HepG2 (cell line): ENCODE measurements around the gene WNT3A. TPM values are rescaled to one million over a fixed set of nuclear protein-coding genes. Genes with fewer than 3 reads are reported as not detected.

Source experiments
- ATAC-seq: fragments of 200-7000 bp; cut with Tn5 transposase; 3 replicates; pipeline ENCODE4 v1.9.1; 2020; ENCODE audit warnings: mild to moderate bottlenecking, moderate library complexity
- BruUV-seq: library from RNA; stranded (reverse); fragments of 400-500 nt; replicated peaks from 2 replicates; lab custom pipeline; 2021; lab: Mats Ljungman, UMichigan
- CTCF ChIA-PET: fragments of 300-600 bp; formaldehyde crosslinking; extraction: SDS; loops from one replicate; lab custom pipeline; 2021; ENCODE audit warnings: low total read pairs, inconsistent platforms, low intra/inter-chr PET ratio; lab: Yijun Ruan, JAX
- POLR2A ChIA-PET: fragments of 350-600 bp; sonication (Branson Sonifier 250); formaldehyde crosslinking; loops from one replicate; lab custom pipeline; 2020; ENCODE audit warnings: antibody characterized with exemption, inconsistent platforms; lab: Yijun Ruan, JAX
- DNase-seq: peaks from one replicate; pipeline ENCODE4 v3.0.0-alpha.2; 2015; ENCODE audit warnings: low spot score
- FAIRE-seq: peaks from 3 replicates; lab custom pipeline; 2011; peaks lifted over from hg19 to GRCh38; lab: Jason Lieb, UNC
- H2AFZ ChIP-seq: one replicate; pipeline ENCODE4 v1.6.1; 2011; ENCODE audit warnings: low read length, inconsistent platforms
- H3K27ac ChIP-seq: fragments of 300-600 bp; 3 replicates; pipeline ENCODE4 v1.8.0; 2011; ENCODE audit warnings: mixed run types, mild to moderate bottlenecking, mixed read lengths, low read length, inconsistent platforms; ENCODE audit not compliant: insufficient read depth; ENCODE audit errors: extremely low read length
- H3K27me3 ChIP-seq, 2 experiments: fragments of 200-600 bp in 1 of 2; 2 replicates in 1 of 2; 3 replicates in 1 of 2; pipeline versions ENCODE4 v1.6.0 to v1.8.0; 2011; ENCODE audit warnings: low read length in 2 of 2, mild to moderate bottlenecking in 2 of 2, moderate library complexity in 2 of 2, inconsistent platforms in 1 of 2; ENCODE audit not compliant: insufficient read depth in 2 of 2, control insufficient read depth in 1 of 2
- H3K36me3 ChIP-seq, 2 experiments: fragments of 200-600 bp in 1 of 2; replicated peaks in 1 of 2; 2 replicates in 1 of 2; 3 replicates in 1 of 2; pipeline versions ENCODE4 v1.5.1 to v1.8.0; 2011; ENCODE audit warnings: low read length in 2 of 2, inconsistent platforms in 1 of 2; ENCODE audit not compliant: insufficient read depth in 2 of 2, control insufficient read depth in 1 of 2
- H3K4me1 ChIP-seq: 2 replicates; pipeline ENCODE4 v1.5.1; 2012; ENCODE audit warnings: low read length, inconsistent platforms; ENCODE audit not compliant: insufficient read depth
- H3K4me2 ChIP-seq: 2 replicates; pipeline ENCODE4 v1.6.0; 2011; ENCODE audit warnings: low read depth, low read length, inconsistent platforms
- H3K4me3 ChIP-seq, 3 experiments: fragments of 200-600 bp in 1 of 3; sonication (generic), shearing (Covaris generic) in 1 of 3; replicated peaks in 1 of 3; 2 replicates each; pipeline ENCODE4 v1.5.1; 2011 to 2016; ENCODE audit warnings: low read length in 3 of 3, inconsistent platforms in 2 of 3, low read depth in 2 of 3, mild to moderate bottlenecking in 2 of 3, control low read depth in 1 of 3, mixed read lengths in 1 of 3; ENCODE audit not compliant: insufficient read depth in 1 of 3
- H3K79me2 ChIP-seq: one replicate; pipeline ENCODE4 v1.6.1; 2011; ENCODE audit warnings: low read length, inconsistent platforms; ENCODE audit not compliant: insufficient read depth
- H3K9ac ChIP-seq: 2 replicates; pipeline ENCODE4 v1.6.0; 2011; ENCODE audit warnings: mild to moderate bottlenecking, low read depth, low read length, inconsistent platforms; ENCODE audit not compliant: insufficient read depth
- H3K9me3 ChIP-seq: 2 replicates; pipeline ENCODE4 v1.5.1; 2012; ENCODE audit warnings: mild to moderate bottlenecking, low read length
- H4K20me1 ChIP-seq: 2 replicates; pipeline ENCODE4 v1.6.0; 2011; ENCODE audit warnings: inconsistent platforms, mild to moderate bottlenecking, low read length, moderate library complexity; ENCODE audit not compliant: insufficient read depth
- AGO1 ChIP-seq: fragments of 200-400 bp; formaldehyde crosslinking; IDR thresholded peaks from 2 replicates; pipeline ENCODE4 v1.6.1; 2017; ENCODE audit warnings: mild to moderate bottlenecking, low read depth, low read length, moderate library complexity; ENCODE audit not compliant: poor library complexity, severe bottlenecking
- ISX ChIP-seq: sonication (generic); formaldehyde crosslinking; conservative IDR thresholded peaks from 2 replicates; pipeline ENCODE4 v1.5.0; 2020; ENCODE audit warnings: missing genetic modification reagents
- KAT7 ChIP-seq: IDR thresholded peaks from 2 replicates; pipeline ENCODE4 v1.6.1; 2018; ENCODE audit warnings: borderline replicate concordance, missing compliant biosample characterization
- MED8 ChIP-seq: sonication (generic); formaldehyde crosslinking; IDR thresholded peaks from 2 replicates; pipeline ENCODE4 v1.8.1; 2023; ENCODE audit warnings: mild to moderate bottlenecking, missing genetic modification reagents; ENCODE audit not compliant: insufficient replicate concordance
- MIXL1 ChIP-seq: IDR thresholded peaks from 2 replicates; pipeline ENCODE4 v1.6.1; 2016
- RELA ChIP-seq: sonication (generic); formaldehyde crosslinking; IDR thresholded peaks from 2 replicates; pipeline ENCODE4 v1.4.0; 2020; ENCODE audit warnings: missing genetic modification reagents
- SMARCC2 ChIP-seq: fragments of 450-650 bp; IDR thresholded peaks from 2 replicates; pipeline ENCODE4 v1.6.1; 2017; ENCODE audit warnings: antibody characterized with exemption, mild to moderate bottlenecking
- SUZ12 ChIP-seq: fragments of 150-350 bp; IDR thresholded peaks from 2 replicates; pipeline ENCODE4 v1.6.1; 2014; ENCODE audit warnings: low read depth, low read length
- ZFAT ChIP-seq: sonication (generic); formaldehyde crosslinking; conservative IDR thresholded peaks from 2 replicates; pipeline ENCODE4 v1.8.1; 2023; ENCODE audit warnings: missing genetic modification reagents, inconsistent platforms
- ZNF703 ChIP-seq: sonication (generic); formaldehyde crosslinking; IDR thresholded peaks from 2 replicates; pipeline ENCODE4 v1.5.1; 2020; ENCODE audit warnings: missing genetic modification reagents, mild to moderate bottlenecking, moderate library complexity, borderline replicate concordance
- ZNF777 ChIP-seq: sonication (generic); formaldehyde crosslinking; IDR thresholded peaks from 2 replicates; pipeline ENCODE4 v1.4.0; 2020; ENCODE audit warnings: missing genetic modification reagents
- ZNF878 ChIP-seq: sonication (generic); formaldehyde crosslinking; IDR thresholded peaks from 2 replicates; pipeline ENCODE4 v1.8.1; 2023; ENCODE audit warnings: mild to moderate bottlenecking, missing genetic modification reagents, moderate library complexity
- ZZZ3 ChIP-seq: sonication (generic); formaldehyde crosslinking; IDR thresholded peaks from 2 replicates; pipeline ENCODE4 v1.4.0; 2020; ENCODE audit warnings: missing genetic modification reagents, mild to moderate bottlenecking, borderline replicate concordance
- WGBS: methylation state at CpG from one replicate; pipeline ENCODE4 v1.1.6; 2017; ENCODE audit warnings: low lambda C conversion rate; 5-methylcytosine and 5-hydroxymethylcytosine counted together
- in situ Hi-C: cut with HindIII; loops from 2 replicates; pipeline ENCODE4 v1.10.0; 2017; ENCODE audit warnings: low pct_unique_long_range_greater_than_20kb; ENCODE audit not compliant: extremely low pct_ligation_motif_present
- intact Hi-C: fragments of 100-400 bp; cut with micrococcal nuclease; formaldehyde crosslinking; loops from one replicate; pipeline ENCODE4 v1.10.0; 2022; ENCODE audit not compliant: unreplicated experiment
- polyA plus RNA-seq, 8 experiments: library from polyadenylated mRNA; depleted of rRNA in 3 of 8; stranded (reverse) in 7 of 8; unstranded in 1 of 8; fragments of >200 nt; fragmentation: Illumina TruSeq in 4 of 8; extraction: Trizol in 4 of 8; gene quantifications; 2 replicates each; pipeline versions ENCODE4 v1.2.1 to v1.2.3, GENCODE V29; 2011 to 2016; ENCODE audit warnings: low read depth in 4 of 8, missing spikeins in 1 of 8, mixed read lengths in 1 of 8; ENCODE audit not compliant: insufficient read depth in 1 of 8
- total RNA-seq, 5 experiments: library from RNA; depleted of rRNA; stranded (reverse); fragments of >200 nt; fragmentation: Illumina TruSeq; extraction: Trizol; gene quantifications; 2 replicates each; pipeline ENCODE4 v1.2.3, GENCODE V29; 2016; ENCODE audit warnings: low read depth in 1 of 5
- TF ChIP-seq, protein P1 (sequence below): sonication (generic); formaldehyde crosslinking; IDR thresholded peaks from 2 replicates; pipeline ENCODE4 v1.5.0; 2020; ENCODE audit warnings: mild to moderate bottlenecking, missing genetic modification reagents
- TF ChIP-seq, protein P2 (sequence below): sonication (generic); formaldehyde crosslinking; IDR thresholded peaks from 2 replicates; pipeline ENCODE4 v1.4.0; 2020; ENCODE audit warnings: missing genetic modification reagents, borderline replicate concordance

The WNT3A gene
- total and polyA plus RNA-seq, 2 of the 13 experiments (the other 11 are each of a cell fraction or from before 2014, with no cell fraction given): not detected

DNA sequence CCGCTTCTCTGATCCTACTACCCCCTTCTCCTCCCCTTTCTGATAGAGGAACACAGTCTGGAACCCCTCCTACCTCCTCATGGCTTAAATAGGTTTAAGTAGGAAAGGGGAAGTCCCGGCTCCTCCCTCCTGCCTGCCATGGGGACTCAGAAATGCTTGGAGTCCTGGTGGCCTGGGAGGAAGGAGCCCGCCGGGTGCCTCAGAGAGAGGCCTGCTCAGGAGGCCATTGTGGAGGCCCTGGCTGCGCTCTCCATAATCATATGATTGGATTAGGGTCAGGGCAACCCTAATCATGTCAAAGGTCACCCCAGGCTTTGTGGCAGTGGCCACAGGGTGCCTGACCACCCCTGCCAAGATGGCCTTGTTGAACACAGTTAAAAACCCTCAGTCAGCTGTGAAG, 29.0 kb downstream of the WNT3A start:
- BruUV-seq: no TSS peak
- CTCF ChIA-PET: no interaction called here
- FAIRE-seq: no peak

DNA sequence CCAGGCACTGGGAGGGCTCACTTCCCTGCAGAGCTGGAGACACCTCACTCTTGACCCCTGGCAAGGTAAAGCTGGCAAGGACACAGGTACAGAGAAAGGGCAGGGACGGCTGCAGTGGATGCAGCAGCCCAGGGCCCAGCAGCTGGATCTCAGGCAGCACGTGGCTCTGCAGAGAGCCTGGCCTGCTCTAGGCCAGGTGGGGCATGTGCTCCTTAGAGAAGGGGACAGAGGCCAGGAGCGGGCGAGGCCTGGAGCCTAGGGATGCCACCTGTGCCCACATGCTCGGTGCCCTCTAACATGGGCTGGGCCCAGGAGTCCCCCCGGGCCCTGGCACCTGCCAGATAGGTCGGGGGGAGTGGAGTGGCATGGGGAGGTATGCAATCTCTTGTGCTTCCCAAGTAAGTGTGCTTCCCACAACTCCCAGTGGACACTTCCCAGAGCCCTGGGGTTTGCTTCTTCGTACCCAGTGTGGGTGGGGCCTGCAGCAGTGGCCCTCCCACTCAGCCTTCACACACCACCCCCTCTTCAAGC, 30.0 kb downstream of the WNT3A start:
- H3K4me3 ChIP-seq: no peak overlapping the region
- no peak overlapping the region for H3K4me2 ChIP-seq
- H3K36me3 ChIP-seq: no peaks in the 10 kb centered on the region
- no peaks in the 10 kb centered on the region for H3K9me3 ChIP-seq
- ATAC-seq (peak; percentile 54; the same call in 2 of the 3 replicates), DNase-seq (no peak), FAIRE-seq (no peak)
- H4K20me1 ChIP-seq: no peaks in the 10 kb centered on the region
- H3K27me3 ChIP-seq: peaks cover 3 to 46% of the 10 kb centered on the region in 2 experiments; a peak in 4 of 5 replicates
- H3K4me1 ChIP-seq: no peaks in the 10 kb centered on the region
- CTCF ChIA-PET: no interaction called here
- WGBS: 24% methylated on average over 2 of the region's 8 CpGs
- in situ Hi-C loops (no loop called here), intact Hi-C loops (no loop called here)
- H2AFZ ChIP-seq: no peak overlapping the region
- H3K79me2 ChIP-seq: no peaks in the 10 kb centered on the region
- POLR2A ChIA-PET: no interaction called here
- H3K9ac ChIP-seq: no peak overlapping the region
- BruUV-seq: no TSS peak
- no peak overlapping the region for H3K27ac ChIP-seq
- no peak for TF ChIP-seq ZNF777 (CRISPR knock-in tag)
- TF ChIP-seq MIXL1 (CRISPR knock-in tag): no peak
- TF ChIP-seq ISX (CRISPR knock-in tag): no peak
- TF ChIP-seq ZZZ3: no peak
- TF ChIP-seq, protein P1, sequence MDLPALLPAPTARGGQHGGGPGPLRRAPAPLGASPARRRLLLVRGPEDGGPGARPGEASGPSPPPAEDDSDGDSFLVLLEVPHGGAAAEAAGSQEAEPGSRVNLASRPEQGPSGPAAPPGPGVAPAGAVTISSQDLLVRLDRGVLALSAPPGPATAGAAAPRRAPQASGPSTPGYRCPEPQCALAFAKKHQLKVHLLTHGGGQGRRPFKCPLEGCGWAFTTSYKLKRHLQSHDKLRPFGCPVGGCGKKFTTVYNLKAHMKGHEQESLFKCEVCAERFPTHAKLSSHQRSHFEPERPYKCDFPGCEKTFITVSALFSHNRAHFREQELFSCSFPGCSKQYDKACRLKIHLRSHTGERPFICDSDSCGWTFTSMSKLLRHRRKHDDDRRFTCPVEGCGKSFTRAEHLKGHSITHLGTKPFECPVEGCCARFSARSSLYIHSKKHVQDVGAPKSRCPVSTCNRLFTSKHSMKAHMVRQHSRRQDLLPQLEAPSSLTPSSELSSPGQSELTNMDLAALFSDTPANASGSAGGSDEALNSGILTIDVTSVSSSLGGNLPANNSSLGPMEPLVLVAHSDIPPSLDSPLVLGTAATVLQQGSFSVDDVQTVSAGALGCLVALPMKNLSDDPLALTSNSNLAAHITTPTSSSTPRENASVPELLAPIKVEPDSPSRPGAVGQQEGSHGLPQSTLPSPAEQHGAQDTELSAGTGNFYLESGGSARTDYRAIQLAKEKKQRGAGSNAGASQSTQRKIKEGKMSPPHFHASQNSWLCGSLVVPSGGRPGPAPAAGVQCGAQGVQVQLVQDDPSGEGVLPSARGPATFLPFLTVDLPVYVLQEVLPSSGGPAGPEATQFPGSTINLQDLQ (CRISPR knock-in tag): no peak
- TF ChIP-seq KAT7: no peak
- TF ChIP-seq MED8 (CRISPR knock-in tag): no peak
- TF ChIP-seq, protein P2, sequence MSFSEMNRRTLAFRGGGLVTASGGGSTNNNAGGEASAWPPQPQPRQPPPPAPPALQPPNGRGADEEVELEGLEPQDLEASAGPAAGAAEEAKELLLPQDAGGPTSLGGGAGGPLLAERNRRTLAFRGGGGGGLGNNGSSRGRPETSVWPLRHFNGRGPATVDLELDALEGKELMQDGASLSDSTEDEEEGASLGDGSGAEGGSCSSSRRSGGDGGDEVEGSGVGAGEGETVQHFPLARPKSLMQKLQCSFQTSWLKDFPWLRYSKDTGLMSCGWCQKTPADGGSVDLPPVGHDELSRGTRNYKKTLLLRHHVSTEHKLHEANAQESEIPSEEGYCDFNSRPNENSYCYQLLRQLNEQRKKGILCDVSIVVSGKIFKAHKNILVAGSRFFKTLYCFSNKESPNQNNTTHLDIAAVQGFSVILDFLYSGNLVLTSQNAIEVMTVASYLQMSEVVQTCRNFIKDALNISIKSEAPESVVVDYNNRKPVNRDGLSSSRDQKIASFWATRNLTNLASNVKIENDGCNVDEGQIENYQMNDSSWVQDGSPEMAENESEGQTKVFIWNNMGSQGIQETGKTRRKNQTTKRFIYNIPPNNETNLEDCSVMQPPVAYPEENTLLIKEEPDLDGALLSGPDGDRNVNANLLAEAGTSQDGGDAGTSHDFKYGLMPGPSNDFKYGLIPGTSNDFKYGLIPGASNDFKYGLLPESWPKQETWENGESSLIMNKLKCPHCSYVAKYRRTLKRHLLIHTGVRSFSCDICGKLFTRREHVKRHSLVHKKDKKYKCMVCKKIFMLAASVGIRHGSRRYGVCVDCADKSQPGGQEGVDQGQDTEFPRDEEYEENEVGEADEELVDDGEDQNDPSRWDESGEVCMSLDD (CRISPR knock-in tag): no peak
- TF ChIP-seq AGO1: no peak

More for the DNA sequence above, 29.0 kb downstream of the WNT3A start:
- Histone ChIP-seq H3K4me2 (no peak overlapping the region), H3K27me3 (peaks cover 3 to 46% of the 10 kb centered on the region in 2 experiments; a peak in 4 of 5 replicates), H3K9ac (no peak overlapping the region), H3K9me3 (no peaks in the 10 kb centered on the region), H3K36me3 (no peaks in the 10 kb centered on the region), H2AFZ (no peak overlapping the region), H4K20me1 (no peaks in the 10 kb centered on the region), H3K4me3 (no peak overlapping the region), H3K4me1 (no peaks in the 10 kb centered on the region), H3K27ac (no peak overlapping the region), H3K79me2 (no peaks in the 10 kb centered on the region)
- DNase-seq (no peak), ATAC-seq (no peak)
- POLR2A ChIA-PET: no interaction called here
- WGBS: 39% methylated on average over 4 of the region's 5 CpGs
- TF ChIP-seq SMARCC2: no peak
- TF ChIP-seq ZNF703: no peak
- no peak for TF ChIP-seq ZFAT (CRISPR knock-in tag)
- TF ChIP-seq ZNF878 (CRISPR knock-in tag): no peak
- TF ChIP-seq RELA (CRISPR knock-in tag): no peak
- no peak for TF ChIP-seq SUZ12
- intact Hi-C loops (no loop called here), in situ Hi-C loops (no loop called here)
